Measurements from ENCODE around the gene ENC1.
A peak's percentile ranks its signal among the peaks of the same experiment; 100 is the strongest.
"Not testable (repeated sequence)": the region's sequence is repeated elsewhere in the genome, so short reads cannot be mapped to it uniquely, and the experiment has no call there.

Gene ENC1, protein sequence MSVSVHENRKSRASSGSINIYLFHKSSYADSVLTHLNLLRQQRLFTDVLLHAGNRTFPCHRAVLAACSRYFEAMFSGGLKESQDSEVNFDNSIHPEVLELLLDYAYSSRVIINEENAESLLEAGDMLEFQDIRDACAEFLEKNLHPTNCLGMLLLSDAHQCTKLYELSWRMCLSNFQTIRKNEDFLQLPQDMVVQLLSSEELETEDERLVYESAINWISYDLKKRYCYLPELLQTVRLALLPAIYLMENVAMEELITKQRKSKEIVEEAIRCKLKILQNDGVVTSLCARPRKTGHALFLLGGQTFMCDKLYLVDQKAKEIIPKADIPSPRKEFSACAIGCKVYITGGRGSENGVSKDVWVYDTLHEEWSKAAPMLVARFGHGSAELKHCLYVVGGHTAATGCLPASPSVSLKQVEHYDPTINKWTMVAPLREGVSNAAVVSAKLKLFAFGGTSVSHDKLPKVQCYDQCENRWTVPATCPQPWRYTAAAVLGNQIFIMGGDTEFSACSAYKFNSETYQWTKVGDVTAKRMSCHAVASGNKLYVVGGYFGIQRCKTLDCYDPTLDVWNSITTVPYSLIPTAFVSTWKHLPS

GRCh38 chr5:74640450-74640953, at the start of gene ENC1:
Gene ENC1, minus strand, starts transcription at chr5:74640728. Its CDS starts 4,243 bp downstream, at chr5:74636485.
- DNase-seq (ENCODE audit: low read depth) = peak; percentile 59

DNA sequence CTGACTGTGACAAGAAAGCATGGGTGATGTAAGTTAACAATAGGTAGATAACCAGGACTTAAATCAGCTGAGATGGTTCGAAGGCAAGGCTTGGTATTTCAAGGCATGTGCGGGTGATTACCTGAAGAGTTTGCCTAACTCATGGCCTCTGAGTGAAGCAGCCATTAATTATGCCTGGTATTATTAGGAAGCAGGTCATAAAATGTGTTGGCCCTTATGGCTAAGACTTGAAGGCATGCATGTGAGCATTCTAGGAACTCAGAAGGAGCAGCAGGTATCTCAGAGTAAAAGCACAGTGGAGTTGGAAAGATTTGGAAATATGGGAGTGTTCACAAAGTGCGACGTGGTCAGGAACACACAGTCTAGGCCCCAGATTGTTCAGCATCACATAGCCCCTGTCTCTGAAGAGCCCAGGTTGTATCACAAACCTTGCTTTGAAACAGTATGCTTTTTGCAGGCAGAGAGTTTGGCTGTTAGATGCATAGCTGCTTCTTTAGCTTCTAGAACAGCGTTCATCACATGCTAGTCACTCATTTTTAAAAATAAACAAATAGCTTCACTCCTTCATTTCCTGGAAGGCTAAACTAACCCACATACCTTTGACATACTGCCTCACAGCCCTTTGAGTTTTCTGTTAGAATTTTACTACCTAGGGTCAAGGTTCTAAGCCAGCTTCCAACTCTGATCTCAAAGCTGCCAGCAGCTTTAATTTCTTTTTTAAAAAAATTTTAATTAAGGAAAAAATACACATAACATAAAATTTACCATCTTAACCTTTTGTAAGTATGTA, 46.6 kb upstream of the ENC1 start:
- no peak for DNase-seq (ENCODE audit: low read depth)

- DNase-seq (ENCODE audit: low read depth) = no peak
Observed at GRCh38 chr5:74685979-74686631, 45.6 kb upstream of the ENC1 start.

DNA sequence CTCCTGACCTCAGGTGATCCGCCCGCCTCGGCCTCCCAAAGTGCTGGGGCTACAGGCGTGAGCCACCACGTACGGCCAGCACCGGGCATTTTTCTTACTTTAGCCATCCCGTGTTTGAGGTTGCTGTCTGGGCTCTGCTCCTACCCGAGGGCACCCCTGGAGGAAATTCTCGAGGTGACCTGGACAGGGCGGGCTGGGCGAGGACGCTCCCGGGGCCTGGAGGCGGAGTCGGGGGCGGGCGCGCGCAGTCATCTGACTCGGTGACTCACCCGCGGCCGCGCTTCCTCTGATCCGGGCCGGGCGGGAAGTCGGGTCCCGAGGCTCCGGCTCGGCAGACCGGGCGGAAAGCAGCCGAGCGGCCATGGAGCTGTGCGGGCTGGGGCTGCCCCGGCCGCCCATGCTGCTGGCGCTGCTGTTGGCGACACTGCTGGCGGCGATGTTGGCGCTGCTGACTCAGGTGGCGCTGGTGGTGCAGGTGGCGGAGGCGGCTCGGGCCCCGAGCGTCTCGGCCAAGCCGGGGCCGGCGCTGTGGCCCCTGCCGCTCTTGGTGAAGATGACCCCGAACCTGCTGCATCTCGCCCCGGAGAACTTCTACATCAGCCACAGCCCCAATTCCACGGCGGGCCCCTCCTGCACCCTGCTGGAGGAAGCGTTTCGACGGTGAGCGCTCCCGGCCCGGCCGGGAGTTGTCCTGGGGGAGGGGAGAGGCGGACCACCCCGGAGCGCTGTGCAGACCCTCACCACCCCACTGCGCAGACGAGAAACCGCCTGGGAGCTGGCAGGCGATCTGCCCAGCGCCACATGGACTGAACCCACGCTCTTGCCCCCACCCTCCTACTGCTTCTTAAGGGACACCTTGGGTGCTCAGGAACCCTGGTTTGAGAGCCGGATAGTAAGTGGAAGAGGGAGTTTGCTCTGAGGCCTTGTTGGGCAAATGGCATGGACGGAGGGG, 44.6 kb upstream of the ENC1 start, which contains the start of gene HEXB:
HEXB (plus strand) TSS at position 334 of the 952 bp plus-strand sequence; CDS start at position 362, 28 bp downstream.
- DNase-seq (ENCODE audit: low read depth) = peak; percentile 78

DNA sequence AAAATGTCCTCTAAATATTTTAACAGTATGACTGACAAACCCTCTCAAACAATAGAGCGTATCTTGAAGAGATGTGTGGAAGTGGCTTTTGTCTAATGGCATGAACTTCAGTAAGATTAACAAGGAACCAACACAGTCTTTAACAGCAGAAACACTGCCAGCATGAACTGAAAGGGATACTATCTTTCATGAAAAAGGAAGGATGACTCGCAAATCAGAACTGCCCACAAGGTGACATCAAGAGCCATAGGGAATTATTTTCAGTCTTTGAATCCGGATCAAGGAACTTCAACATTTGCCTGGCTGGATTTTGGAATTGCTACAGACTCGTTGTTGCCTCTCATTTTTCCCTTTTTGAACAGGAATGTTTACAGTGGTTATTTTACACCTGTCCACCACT, 39.4 kb upstream of the ENC1 start:
- DNase-seq (ENCODE audit: low read depth) = no peak

- DNase-seq (ENCODE audit: low read depth) = not testable (repeated sequence)
Observed at GRCh38 chr5:74679300-74679699, 38.8 kb upstream of the ENC1 start.

- not testable (repeated sequence) for DNase-seq (ENCODE audit: low read depth)
Observed at GRCh38 chr5:74678123-74678522, 37.6 kb upstream of the ENC1 start.

DNA sequence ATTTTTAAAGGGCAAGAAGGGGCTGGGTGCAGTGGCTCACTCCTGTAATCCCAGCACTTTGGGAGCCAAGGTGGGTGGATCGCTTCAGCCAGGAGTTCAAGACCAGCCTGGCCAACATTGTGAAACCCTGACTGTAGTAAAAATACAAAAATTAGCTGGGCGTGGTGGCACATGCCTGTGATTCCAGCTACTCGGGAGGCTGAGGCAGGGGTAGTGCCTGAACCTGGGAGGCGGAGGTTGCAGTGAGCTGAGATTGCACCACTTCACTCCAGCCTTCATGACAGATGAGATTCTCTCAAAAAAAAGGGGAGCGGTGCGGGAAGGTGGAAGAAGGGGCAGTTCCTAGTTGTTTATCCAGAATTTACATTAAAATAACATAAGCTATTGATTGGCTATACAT, 35.9 kb upstream of the ENC1 start:
- DNase-seq (ENCODE audit: low read depth) = not testable (repeated sequence)

GRCh38 chr5:74673011-74673790, 32.7 kb upstream of the ENC1 start:
- DNase-seq (ENCODE audit: low read depth) = no peak

- no peak for DNase-seq (ENCODE audit: low read depth)
Observed at GRCh38 chr5:74672215-74672877, 31.8 kb upstream of the ENC1 start.

GRCh38 chr5:74670396-74671038, 30.0 kb upstream of the ENC1 start:
- DNase-seq (ENCODE audit: low read depth) = no peak

DNA sequence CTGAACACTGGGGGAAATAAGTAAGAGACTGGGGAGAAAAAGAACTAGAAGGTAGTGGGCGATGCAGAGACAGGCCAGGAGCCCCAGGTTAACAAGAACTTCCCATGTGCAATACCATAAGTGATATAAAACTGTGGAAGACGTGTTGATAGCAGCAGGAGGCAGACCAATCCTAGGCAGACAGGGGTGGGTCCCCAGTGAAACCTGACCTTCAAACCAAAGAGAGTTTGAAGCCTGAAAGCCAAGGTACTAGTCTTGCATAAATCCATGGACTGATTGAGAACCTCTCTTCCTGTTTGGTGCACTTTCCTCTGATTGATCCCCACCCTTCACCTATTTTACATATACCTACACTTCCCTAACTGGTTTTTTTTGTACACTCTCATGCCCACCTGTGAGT, 29.3 kb upstream of the ENC1 start:
- no peak for DNase-seq (ENCODE audit: low read depth)

DNA sequence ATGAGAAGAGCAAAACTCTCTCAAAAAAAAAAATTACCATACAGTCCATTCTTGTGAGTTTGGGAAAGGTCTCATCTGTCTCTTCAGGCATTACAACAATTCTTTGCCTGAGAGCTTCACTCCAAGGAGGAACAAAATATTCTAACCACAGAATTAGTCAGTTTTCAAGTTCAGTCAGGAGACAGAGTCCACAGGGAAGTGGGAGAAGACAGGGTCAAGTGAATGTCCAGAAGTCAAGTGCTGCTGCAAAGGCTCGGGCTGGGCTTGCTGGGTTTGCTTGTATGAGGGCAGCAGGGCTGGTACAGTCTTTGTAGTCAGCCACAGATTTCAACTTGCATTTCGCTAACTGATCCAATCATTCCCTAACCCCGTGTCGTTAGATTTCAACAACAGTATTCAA, 26.9 kb upstream of the ENC1 start:
- DNase-seq (ENCODE audit: low read depth) = no peak

DNA sequence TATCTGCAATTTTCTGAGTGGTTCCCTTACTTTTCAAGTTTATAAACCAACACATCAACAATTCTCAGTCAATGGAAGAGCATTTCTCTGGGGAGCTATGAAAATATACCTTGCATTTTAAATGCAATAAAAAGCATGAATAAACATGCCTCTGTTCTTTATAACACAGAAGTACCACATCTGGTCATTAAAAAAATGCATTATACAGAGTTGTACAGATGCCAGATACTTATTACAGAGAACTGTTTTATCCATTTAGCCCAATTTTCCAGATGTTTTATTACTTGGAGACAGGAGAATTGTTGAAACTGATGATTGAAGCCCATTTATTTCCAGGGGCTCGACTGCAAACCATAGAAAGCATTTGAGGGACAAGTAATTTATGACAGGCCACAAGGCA, 25.3 kb upstream of the ENC1 start:
- no peak for DNase-seq (ENCODE audit: low read depth)

- DNase-seq (ENCODE audit: low read depth) = no peak
Observed at GRCh38 chr5:74665273-74665672, 24.7 kb upstream of the ENC1 start.

DNA sequence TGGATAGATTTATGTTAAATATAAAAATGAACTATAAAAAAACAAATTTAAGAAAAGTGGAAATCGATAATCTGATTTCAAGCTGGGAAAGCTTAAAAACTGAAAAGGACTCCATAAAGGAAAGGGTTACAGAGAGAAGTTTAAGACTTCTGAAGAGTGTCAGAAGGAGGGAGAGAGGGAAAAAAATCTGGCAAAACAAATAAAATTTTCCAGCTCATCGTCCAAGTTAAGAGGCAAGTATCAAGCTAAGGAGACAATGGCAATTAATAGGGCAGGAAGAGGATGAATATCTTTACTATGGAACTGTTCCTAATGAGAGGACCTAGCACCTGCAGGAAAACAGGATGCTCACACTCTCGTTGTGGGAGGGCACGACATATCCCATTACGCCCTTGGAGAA, 24.0 kb upstream of the ENC1 start:
- DNase-seq (ENCODE audit: low read depth) = no peak

DNA sequence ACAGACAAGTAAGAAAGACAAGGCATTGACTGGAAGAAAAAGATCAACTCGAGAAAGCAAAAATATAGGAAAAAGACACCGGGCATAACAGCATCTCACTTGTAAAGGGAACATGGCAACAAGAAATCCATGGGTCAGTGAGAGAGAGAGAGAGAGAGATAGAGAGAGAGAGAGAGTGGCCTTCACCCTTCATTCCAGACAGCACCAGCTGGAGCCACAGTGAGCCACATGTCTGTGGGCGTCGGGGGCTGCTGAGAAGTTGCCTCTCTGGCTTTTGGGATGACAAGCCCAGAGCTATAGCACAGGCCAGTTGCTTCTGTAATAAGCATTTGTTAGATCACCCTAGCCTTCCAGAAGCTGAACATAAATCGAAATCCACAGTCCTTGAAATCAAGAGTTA, 20.3 kb upstream of the ENC1 start:
- no peak for DNase-seq (ENCODE audit: low read depth)

GRCh38 chr5:74660140-74660539, 19.6 kb upstream of the ENC1 start:
- no peak for DNase-seq (ENCODE audit: low read depth)

DNA sequence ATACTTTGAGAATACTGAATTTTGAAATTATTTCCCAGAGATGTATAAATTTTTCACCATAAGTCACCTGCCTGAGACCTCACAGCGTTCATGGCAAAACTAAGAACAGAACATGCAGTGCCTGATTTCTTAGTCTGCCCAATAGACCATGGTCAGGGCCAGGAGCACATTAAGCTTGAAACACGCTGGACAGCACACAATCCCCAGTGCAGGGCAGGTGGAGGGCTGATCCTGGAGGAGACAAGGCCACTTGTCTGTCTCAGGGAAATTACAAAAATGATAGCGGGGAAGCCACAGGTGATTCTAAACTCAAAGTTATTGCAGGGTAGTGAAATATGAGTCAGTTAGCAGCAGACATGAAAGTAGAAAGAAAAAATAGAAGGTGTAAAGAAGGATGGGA, 18.6 kb upstream of the ENC1 start:
- no peak for DNase-seq (ENCODE audit: low read depth)
